ENCODE measurements around the gene LRRC26. TPM values are rescaled to one million over a fixed set of nuclear protein-coding genes. Genes with fewer than 3 reads are reported as not detected.

The LRRC26 gene
- total RNA-seq, 1 experiment from 2014 or later: 2.1 TPM

- TF ChIP-seq ZNF532 (CRISPR knock-in tag; IDR thresholded peaks at IDR 0.05; ENCODE audit: borderline replicate concordance) (no peak), ZNF671 (CRISPR knock-in tag; IDR thresholded peaks at IDR 0.05) (no peak), ATF3 (CRISPR knock-in tag; conservative IDR thresholded peaks at IDR 0.05) (no peak), JUN (CRISPR knock-in tag; IDR thresholded peaks at IDR 0.05) (no peak), IRF2 (CRISPR knock-in tag; IDR thresholded peaks at IDR 0.05; ENCODE audit: borderline replicate concordance, low read depth) (no peak), ZNF138 (CRISPR knock-in tag; conservative IDR thresholded peaks at IDR 0.05) (no peak), SMAD3 (CRISPR knock-in tag; IDR thresholded peaks at IDR 0.05; ENCODE audit: borderline replicate concordance) (no peak)
Observed at GRCh38 chr9:137184881-137185660, 15.2 kb upstream of the LRRC26 start (continued).

- no peak overlapping the region for H3K4me3 Mint-ChIP-seq
- DNase-seq (ENCODE audit: low spot score) (no peak), ATAC-seq (no peak)
- H3K27me3 Mint-ChIP-seq (ENCODE audit: low read depth): no peaks in the 10 kb centered on the region; the same call in 1 of the 2 replicates
- no peaks in the 10 kb centered on the region for H3K9me3 Mint-ChIP-seq
- no peak for TF ChIP-seq ZNF671 (CRISPR knock-in tag; IDR thresholded peaks at IDR 0.05)
- no peak for TF ChIP-seq TP53 (CRISPR knock-in tag; IDR thresholded peaks at IDR 0.05)
- no peak for TF ChIP-seq EMX1 (CRISPR knock-in tag; IDR thresholded peaks at IDR 0.05)
- no peak for TF ChIP-seq ETV6 (CRISPR knock-in tag; IDR thresholded peaks at IDR 0.05)
- TF ChIP-seq, protein P1, sequence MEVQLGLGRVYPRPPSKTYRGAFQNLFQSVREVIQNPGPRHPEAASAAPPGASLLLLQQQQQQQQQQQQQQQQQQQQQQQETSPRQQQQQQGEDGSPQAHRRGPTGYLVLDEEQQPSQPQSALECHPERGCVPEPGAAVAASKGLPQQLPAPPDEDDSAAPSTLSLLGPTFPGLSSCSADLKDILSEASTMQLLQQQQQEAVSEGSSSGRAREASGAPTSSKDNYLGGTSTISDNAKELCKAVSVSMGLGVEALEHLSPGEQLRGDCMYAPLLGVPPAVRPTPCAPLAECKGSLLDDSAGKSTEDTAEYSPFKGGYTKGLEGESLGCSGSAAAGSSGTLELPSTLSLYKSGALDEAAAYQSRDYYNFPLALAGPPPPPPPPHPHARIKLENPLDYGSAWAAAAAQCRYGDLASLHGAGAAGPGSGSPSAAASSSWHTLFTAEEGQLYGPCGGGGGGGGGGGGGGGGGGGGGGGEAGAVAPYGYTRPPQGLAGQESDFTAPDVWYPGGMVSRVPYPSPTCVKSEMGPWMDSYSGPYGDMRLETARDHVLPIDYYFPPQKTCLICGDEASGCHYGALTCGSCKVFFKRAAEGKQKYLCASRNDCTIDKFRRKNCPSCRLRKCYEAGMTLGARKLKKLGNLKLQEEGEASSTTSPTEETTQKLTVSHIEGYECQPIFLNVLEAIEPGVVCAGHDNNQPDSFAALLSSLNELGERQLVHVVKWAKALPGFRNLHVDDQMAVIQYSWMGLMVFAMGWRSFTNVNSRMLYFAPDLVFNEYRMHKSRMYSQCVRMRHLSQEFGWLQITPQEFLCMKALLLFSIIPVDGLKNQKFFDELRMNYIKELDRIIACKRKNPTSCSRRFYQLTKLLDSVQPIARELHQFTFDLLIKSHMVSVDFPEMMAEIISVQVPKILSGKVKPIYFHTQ (CRISPR knock-in tag; IDR thresholded peaks at IDR 0.05): no peak
- no peak for TF ChIP-seq CBFB (CRISPR knock-in tag; IDR thresholded peaks at IDR 0.05; ENCODE audit: low read depth)
- no peak for TF ChIP-seq MXD4 (CRISPR knock-in tag; IDR thresholded peaks at IDR 0.05; ENCODE audit: borderline replicate concordance)
- TF ChIP-seq, protein P2, sequence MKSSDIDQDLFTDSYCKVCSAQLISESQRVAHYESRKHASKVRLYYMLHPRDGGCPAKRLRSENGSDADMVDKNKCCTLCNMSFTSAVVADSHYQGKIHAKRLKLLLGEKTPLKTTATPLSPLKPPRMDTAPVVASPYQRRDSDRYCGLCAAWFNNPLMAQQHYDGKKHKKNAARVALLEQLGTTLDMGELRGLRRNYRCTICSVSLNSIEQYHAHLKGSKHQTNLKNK (CRISPR knock-in tag; IDR thresholded peaks at IDR 0.05): no peak
- no peak for TF ChIP-seq FOXK1 (CRISPR knock-in tag; IDR thresholded peaks at IDR 0.05)
- TF ChIP-seq ZNF281 (CRISPR knock-in tag; IDR thresholded peaks at IDR 0.05): no peak
- no peak for TF ChIP-seq FOXP4 (CRISPR knock-in tag; IDR thresholded peaks at IDR 0.05)
- no peak for TF ChIP-seq CREB1 (CRISPR knock-in tag; IDR thresholded peaks at IDR 0.05)
- no peak for TF ChIP-seq RELA (CRISPR knock-in tag; IDR thresholded peaks at IDR 0.05; ENCODE audit: borderline replicate concordance)
- no peak for TF ChIP-seq FOXP1 (CRISPR knock-in tag; IDR thresholded peaks at IDR 0.05; ENCODE audit: borderline replicate concordance)
- CTCF ChIA-PET: no interaction called here
- H3K36me3 Mint-ChIP-seq: peaks cover 9% of the 10 kb centered on the region
- peaks cover 14% of the 10 kb centered on the region for H3K4me1 Mint-ChIP-seq
- H3K27ac Mint-ChIP-seq: no peak overlapping the region
- POLR2A ChIA-PET: no interaction called here
Observed at GRCh38 chr9:137183980-137184595, 14.2 kb upstream of the LRRC26 start.
